Measurements from ENCODE around the gene ANKRD26. TPM values are rescaled to one million over a fixed set of nuclear protein-coding genes. Genes with fewer than 3 reads are reported as not detected.

Gene ANKRD26
- total and polyA plus RNA-seq, 2 experiments from 2014 or later: 7.9 to 23.1 TPM

- no peak for TF ChIP-seq REST (IDR thresholded peaks at IDR 0.05; ENCODE audit: unreplicated experiment)
- no peak for TF ChIP-seq NANOG (IDR thresholded peaks at IDR 0.05; ENCODE audit: borderline replicate concordance)
Observed at GRCh38 chr10:27068217-27068891, 31.9 kb downstream of the ANKRD26 start (continued).

GRCh38 chr10:27065084-27065483 is 35.2 kb downstream of the ANKRD26 start:
- H3K9me2 ChIP-seq (ENCODE audit: insufficient read depth): no peaks in the 10 kb centered on the region
- H4K20me1 ChIP-seq (replicated peaks; ENCODE audit: insufficient read depth): no peaks in the 10 kb centered on the region
- Mint-ChIP-seq H3K27me3 (ENCODE audit: insufficient read depth, low read depth, poor library complexity) (no peaks in the 10 kb centered on the region), H3K9me3 (no peaks in the 10 kb centered on the region), H3K27ac (no peak overlapping the region), H3K36me3 (ENCODE audit: low read depth) (peaks cover 33% of the 10 kb centered on the region), H3K4me1 (no peaks in the 10 kb centered on the region), H3K4me3 (no peak overlapping the region)
- no peaks in the 10 kb centered on the region for H3K4me1 ChIP-seq (ENCODE audit: insufficient read depth)
- H2AFZ ChIP-seq: no peak overlapping the region
- no peaks in the 10 kb centered on the region for H3F3A ChIP-seq (replicated peaks; ENCODE audit: low read depth)
- no peak overlapping the region for H3K4me2 ChIP-seq
- H3K27ac ChIP-seq (ENCODE audit: low read depth): no peak overlapping the region
- H3K79me2 ChIP-seq (replicated peaks; ENCODE audit: insufficient read depth): no peaks in the 10 kb centered on the region
- no peaks in the 10 kb centered on the region for H3K27me3 ChIP-seq (ENCODE audit: insufficient read depth)
- DNase-seq (ENCODE audit: low spot score) (no peak), ATAC-seq (no peak)
- no peak overlapping the region for H3K4me3 ChIP-seq
- no peaks in the 10 kb centered on the region; the same call in 1 of the 2 replicates for H3K36me3 ChIP-seq (ENCODE audit: insufficient read depth)
- TF ChIP-seq ZNF114 (CRISPR knock-in tag; IDR thresholded peaks at IDR 0.05) (no peak), POLR2AphosphoS5 (IDR thresholded peaks at IDR 0.05; ENCODE audit: low read depth) (no peak), CREB1 (CRISPR knock-in tag; IDR thresholded peaks at IDR 0.05; ENCODE audit: low read depth) (no peak), EZH2phosphoT487 (IDR thresholded peaks at IDR 0.05; ENCODE audit: unreplicated experiment) (no peak), ETS1 (IDR thresholded peaks at IDR 0.05) (no peak), NANOG (IDR thresholded peaks at IDR 0.05; ENCODE audit: borderline replicate concordance) (no peak), REST (IDR thresholded peaks at IDR 0.05; ENCODE audit: unreplicated experiment) (no peak), STAT1 (IDR thresholded peaks at IDR 0.05; ENCODE audit: unreplicated experiment) (no peak), JUNB (IDR thresholded peaks at IDR 0.05; ENCODE audit: unreplicated experiment) (no peak), EZH2 (IDR thresholded peaks at IDR 0.05; ENCODE audit: low read depth, unreplicated experiment) (no peak), CTCF (conservative IDR thresholded peaks at IDR 0.05; ENCODE audit: low read depth in 2 of 2) (no peak)

All from GM23338 (cell line).